Fibroblast of skin of left biceps (primary cell): ENCODE results near the gene GSS.

Source experiments
- DNase-seq, 2 experiments: peaks; one replicate each; pipeline ENCODE4 v3.0.0-alpha.2; 2013; ENCODE audit warnings: low read depth in 2 of 2

GSS gene

GRCh38 chr20:34993941-34994508, 38.4 kb upstream of the GSS start:
- no peak for DNase-seq

- no peak for DNase-seq
These were observed 37.3 kb upstream of the GSS start for GRCh38 chr20:34992751-34993417.

- no peak for DNase-seq
These were observed 35.1 kb upstream of the GSS start for GRCh38 chr20:34990661-34991214.

GRCh38 chr20:34990231-34990630, 34.6 kb upstream of the GSS start:
- no peak for DNase-seq

- DNase-seq: no peak
These were observed 34.1 kb upstream of the GSS start for GRCh38 chr20:34989670-34990069.

GRCh38 chr20:34989118-34989517, 33.5 kb upstream of the GSS start:
- DNase-seq: no peak

- no peak for DNase-seq
These were observed 32.6 kb upstream of the GSS start for GRCh38 chr20:34988191-34988540.

GRCh38 chr20:34987288-34988190, 31.9 kb upstream of the GSS start:
- DNase-seq: no peak

- no peak for DNase-seq
These were observed 31.0 kb upstream of the GSS start for GRCh38 chr20:34986311-34987287.

- no peak for DNase-seq
These were observed 30.1 kb upstream of the GSS start for GRCh38 chr20:34985461-34986310.

- DNase-seq: no peak
These were observed 29.2 kb upstream of the GSS start for GRCh38 chr20:34984756-34985261.

- no peak for DNase-seq
These were observed 28.6 kb upstream of the GSS start for GRCh38 chr20:34983995-34984735.

- no peak for DNase-seq
These were observed 27.6 kb upstream of the GSS start for GRCh38 chr20:34983089-34983820.

GRCh38 chr20:34982270-34983088, 26.9 kb upstream of the GSS start:
- DNase-seq: no peak

GRCh38 chr20:34980543-34981233, 25.1 kb upstream of the GSS start:
- DNase-seq: no peak

GRCh38 chr20:34979366-34980153, 24.0 kb upstream of the GSS start:
- DNase-seq: no peak
